Parathyroid adenoma (tissue), 2 donors: ENCODE results near the gene DPY30.

ENCODE experiments used
- H2AFZ ChIP-seq: fragments of 300-600 bp; sonication (generic); one replicate; pipeline ENCODE4 v1.7.0; 2017; ENCODE audit warnings: antibody characterized with exemption, mild to moderate bottlenecking
- H3K27ac ChIP-seq: fragments of 300-600 bp; sonication (generic); one replicate; pipeline ENCODE4 v1.7.0; 2017
- H3K27me3 ChIP-seq: fragments of 300-600 bp; sonication (generic); one replicate; pipeline ENCODE4 v1.7.0; 2017; ENCODE audit warnings: low read length; ENCODE audit not compliant: control insufficient read depth, insufficient read depth
- H3K36me3 ChIP-seq: fragments of 300-600 bp; sonication (generic); one replicate; pipeline ENCODE4 v1.7.0; 2017; ENCODE audit warnings: low read length; ENCODE audit not compliant: control insufficient read depth, insufficient read depth
- H3K4me1 ChIP-seq: fragments of 300-600 bp; sonication (generic); one replicate; pipeline ENCODE4 v1.7.0; 2017; ENCODE audit warnings: control low read depth
- H3K4me2 ChIP-seq: fragments of 300-600 bp; sonication (generic); one replicate; pipeline ENCODE4 v1.7.0; 2017; ENCODE audit warnings: low read length
- H3K4me3 ChIP-seq: fragments of 300-600 bp; sonication (generic); one replicate; pipeline ENCODE4 v1.7.0; 2017; ENCODE audit warnings: low read depth, low read length
- H3K79me2 ChIP-seq: fragments of 300-600 bp; sonication (generic); one replicate; pipeline ENCODE4 v1.7.0; 2017; ENCODE audit warnings: control low read depth
- H3K9ac ChIP-seq: fragments of 300-600 bp; sonication (generic); one replicate; pipeline ENCODE4 v1.7.0; 2017; ENCODE audit warnings: mild to moderate bottlenecking
- H3K9me3 ChIP-seq: fragments of 300-600 bp; sonication (generic); one replicate; pipeline ENCODE4 v1.7.0; 2017; ENCODE audit warnings: low read length; ENCODE audit not compliant: control insufficient read depth
- CTCF ChIP-seq: fragments of 300-600 bp; sonication (generic); IDR thresholded peaks from one replicate; pipeline ENCODE4 v1.7.0; 2017; ENCODE audit warnings: antibody characterized with exemption, mild to moderate bottlenecking
- donor health status: primary hyperparathyroidism.

Gene DPY30

DNA sequence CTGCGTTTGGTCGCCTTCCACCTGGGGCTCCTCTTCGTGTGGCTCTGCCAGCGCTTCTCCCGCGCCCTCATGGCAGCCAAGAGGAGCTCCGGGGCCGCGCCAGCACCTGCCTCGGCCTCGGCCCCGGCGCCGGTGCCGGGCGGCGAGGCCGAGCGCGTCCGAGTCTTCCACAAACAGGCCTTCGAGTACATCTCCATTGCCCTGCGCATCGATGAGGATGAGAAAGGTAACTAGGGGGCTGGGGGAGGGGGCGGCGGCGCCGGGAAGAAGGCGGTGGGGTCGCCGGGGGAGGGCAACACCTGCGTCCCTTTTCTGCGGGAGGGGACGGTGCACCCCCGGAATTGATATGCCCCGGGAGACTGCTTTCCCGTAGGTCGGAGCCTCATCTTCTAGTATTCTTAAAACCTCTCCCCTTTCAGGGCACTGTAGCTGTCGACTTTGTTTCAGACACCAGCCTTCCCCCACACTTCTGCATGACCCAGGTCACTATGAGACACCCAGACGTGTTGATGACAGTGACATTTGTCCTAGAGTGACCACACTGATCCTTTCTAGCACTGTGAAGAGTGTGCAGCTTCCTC lies 24.5 kb upstream of the DPY30 start:
- H3K4me3 ChIP-seq: peak overlapping the region; percentile 77
- no peaks in the 10 kb centered on the region for H3K9me3 ChIP-seq
- H3K4me1 ChIP-seq: peaks cover 4% of the 10 kb centered on the region
- H3K27ac ChIP-seq: peak overlapping the region; percentile 92
- H3K79me2 ChIP-seq: peaks cover 25% of the 10 kb centered on the region
- H3K27me3 ChIP-seq: no peaks in the 10 kb centered on the region
- H3K36me3 ChIP-seq: no peaks in the 10 kb centered on the region
- peak overlapping the region; percentile 93 for H3K4me2 ChIP-seq
- H2AFZ ChIP-seq: peak overlapping the region; percentile 99
- TF ChIP-seq CTCF: no peak
- peak overlapping the region; percentile 70 for H3K9ac ChIP-seq

DNA sequence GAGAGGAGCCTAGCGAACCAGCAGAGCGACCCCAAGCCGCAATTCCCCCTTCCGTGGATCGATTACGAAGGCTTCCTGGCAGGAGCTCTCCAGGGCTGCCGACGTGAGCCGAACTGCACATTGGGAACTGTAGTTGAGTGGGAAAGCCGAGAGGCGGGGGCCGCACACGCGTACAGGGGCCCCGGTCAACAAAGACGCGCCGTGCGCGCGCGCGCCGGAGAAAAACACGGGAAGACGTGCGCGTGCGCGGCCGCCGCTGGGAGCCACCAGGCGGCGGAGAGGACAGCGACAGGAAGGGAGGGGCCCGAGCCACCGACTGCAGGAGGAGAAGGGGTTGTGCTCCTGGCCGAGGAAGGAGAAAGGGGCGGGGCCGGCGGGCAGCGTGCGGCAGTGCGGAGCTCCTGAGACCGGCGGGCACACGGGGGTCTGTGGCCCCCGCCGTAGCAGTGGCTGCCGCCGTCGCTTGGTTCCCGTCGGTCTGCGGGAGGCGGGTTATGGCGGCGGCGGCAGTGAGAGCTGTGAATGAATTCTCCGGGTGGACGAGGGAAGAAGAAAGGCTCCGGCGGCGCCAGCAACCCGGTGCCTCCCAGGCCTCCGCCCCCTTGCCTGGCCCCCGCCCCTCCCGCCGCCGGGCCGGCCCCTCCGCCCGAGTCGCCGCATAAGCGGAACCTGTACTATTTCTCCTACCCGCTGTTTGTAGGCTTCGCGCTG lies 23.9 kb upstream of the DPY30 start, which contains the start of gene SPAST:
SPAST (plus strand) TSS at position 247 of the 711 bp plus-strand sequence; CDS start at position 523, 276 bp downstream.
- H3K79me2 ChIP-seq: peaks cover 23% of the 10 kb centered on the region
- H3K27me3 ChIP-seq: no peaks in the 10 kb centered on the region
- H3K9me3 ChIP-seq: no peaks in the 10 kb centered on the region
- peak within 1 kb of the TSS; percentile 99 for H2AFZ ChIP-seq
- peak; percentile 71 for TF ChIP-seq CTCF
- peak within 1 kb of the TSS; percentile 93 for H3K4me2 ChIP-seq
- peaks cover 4% of the 10 kb centered on the region for H3K4me1 ChIP-seq
- peak within 1 kb of the TSS; percentile 77 for H3K4me3 ChIP-seq
- no peaks in the 10 kb centered on the region for H3K36me3 ChIP-seq
- H3K27ac ChIP-seq: peak within 1 kb of the TSS; percentile 92
- H3K9ac ChIP-seq: peak within 1 kb of the TSS; percentile 70

DNA sequence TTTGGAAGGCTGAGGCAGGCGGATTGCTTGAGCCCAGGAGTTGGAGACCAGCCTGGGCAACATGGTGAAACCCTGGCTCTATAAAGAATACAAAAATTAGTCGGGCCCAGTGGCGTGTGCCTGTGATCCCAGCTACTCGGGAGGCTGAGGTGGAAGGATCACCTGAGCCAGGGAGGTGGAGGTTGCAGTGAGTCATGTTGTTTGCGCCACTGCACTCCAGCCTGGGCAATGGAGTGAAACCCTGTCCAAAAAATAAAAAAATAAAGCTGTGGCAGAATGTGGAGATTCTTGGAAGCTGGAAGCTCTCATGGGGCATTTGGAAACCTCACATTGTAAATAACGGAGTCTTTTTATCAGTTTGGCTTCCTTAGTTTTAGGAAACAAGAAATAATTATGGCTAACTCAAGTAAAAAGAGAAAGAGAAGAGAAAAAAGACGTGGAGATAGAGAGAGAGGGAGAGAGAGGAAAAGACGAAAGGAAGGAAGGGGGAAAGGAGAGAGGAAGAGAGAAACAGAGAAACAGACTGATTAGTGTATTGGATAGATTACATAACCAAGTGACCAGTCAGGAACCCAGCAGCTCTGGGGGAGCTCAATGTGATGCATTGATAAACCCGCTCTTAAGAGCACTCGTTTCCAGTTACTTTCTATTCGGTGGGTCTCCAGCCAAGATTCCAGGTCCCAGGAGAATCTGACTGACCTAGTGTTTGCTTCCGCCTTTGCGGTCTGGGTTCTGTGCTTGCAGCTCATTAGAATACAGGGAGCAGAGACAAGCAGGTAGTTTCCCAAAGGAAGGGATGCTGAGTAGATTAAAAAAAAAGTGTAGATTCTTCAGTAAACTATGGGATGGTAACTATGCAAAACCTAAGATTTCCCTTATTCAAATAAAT lies 22.6 kb upstream of the DPY30 start:
- Histone ChIP-seq H3K27ac (peak overlapping the region; percentile 92), H3K4me1 (peaks cover 4% of the 10 kb centered on the region), H2AFZ (peak overlapping the region; percentile 99), H3K4me3 (peak overlapping the region; percentile 77), H3K9ac (no peak overlapping the region), H3K36me3 (no peaks in the 10 kb centered on the region), H3K4me2 (peak overlapping the region; percentile 58), H3K79me2 (peaks cover 17% of the 10 kb centered on the region), H3K27me3 (no peaks in the 10 kb centered on the region), H3K9me3 (no peaks in the 10 kb centered on the region)
- TF ChIP-seq CTCF: no peak

DNA sequence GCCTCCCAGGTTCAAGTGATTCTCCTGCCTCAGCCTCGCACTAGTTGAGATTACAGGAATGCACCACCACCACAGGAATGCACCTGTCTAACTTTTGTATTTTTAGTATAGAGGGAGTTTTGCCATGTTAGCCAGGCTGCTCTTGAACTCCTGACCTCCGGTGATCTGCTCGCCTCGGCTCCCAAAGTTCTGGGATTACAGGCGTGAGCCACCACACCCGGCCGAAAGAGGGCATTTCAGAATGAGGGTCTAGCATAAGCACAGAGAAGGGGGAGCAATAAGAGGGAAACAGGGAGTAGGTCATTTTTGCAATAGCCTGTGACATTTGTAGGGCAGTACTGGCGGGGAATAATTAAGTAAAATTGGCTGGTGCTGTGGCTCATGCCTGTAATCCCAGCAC lies 21.8 kb upstream of the DPY30 start:
- no peaks in the 10 kb centered on the region for H3K27me3 ChIP-seq
- no peak overlapping the region for H3K4me3 ChIP-seq
- TF ChIP-seq CTCF: no peak
- peaks cover 4% of the 10 kb centered on the region for H3K4me1 ChIP-seq
- no peaks in the 10 kb centered on the region for H3K36me3 ChIP-seq
- no peak overlapping the region for H2AFZ ChIP-seq
- no peaks in the 10 kb centered on the region for H3K9me3 ChIP-seq
- no peak overlapping the region for H3K4me2 ChIP-seq
- no peak overlapping the region for H3K9ac ChIP-seq
- no peak overlapping the region for H3K27ac ChIP-seq
- peaks cover 12% of the 10 kb centered on the region for H3K79me2 ChIP-seq
